B cell (primary cell): ENCODE measurements around the gene RBM45. TPM values are rescaled to one million over a fixed set of nuclear protein-coding genes. Genes with fewer than 3 reads are reported as not detected.
"Not testable (repeated sequence)": the region's sequence is repeated elsewhere in the genome, so short reads cannot be mapped to it uniquely, and the experiment has no call there.

Experiments
- ATAC-seq: fragments of 200-7000 bp; cut with Tn5 transposase; one replicate; pipeline ENCODE4 v1.10.0; 2021; ENCODE audit warnings: low read depth, mild to moderate bottlenecking, moderate number of reproducible peaks, moderate library complexity
- CTCF ChIA-PET: fragments of 350-600 bp; sonication (Branson Sonifier 250); formaldehyde crosslinking; loops from one replicate; lab custom pipeline; 2021; ENCODE audit warnings: antibody characterized with exemption, inconsistent platforms; lab: Charles Lee
- POLR2A ChIA-PET: fragments of 350-600 bp; sonication (Branson Sonifier 250); formaldehyde crosslinking; loops from one replicate; lab custom pipeline; 2021; ENCODE audit warnings: antibody characterized with exemption; lab: Charles Lee
- DNase-seq: peaks from one replicate; pipeline ENCODE4 v3.0.0; 2013
- H2AFZ ChIP-seq: 2 replicates; pipeline ENCODE4 v1.6.1; 2012; ENCODE audit warnings: mild to moderate bottlenecking, low read depth, low read length; ENCODE audit not compliant: insufficient read depth, poor library complexity, severe bottlenecking
- H3K27ac ChIP-seq, 2 donors: 1 replicate in 1 of 2; 2 replicates in 1 of 2; pipeline ENCODE4 v1.5.1; 2012 to 2013; ENCODE audit warnings: low read length in 2 of 2, mild to moderate bottlenecking in 2 of 2, moderate library complexity in 1 of 2
- H3K27me3 ChIP-seq, 4 experiments: fragments of 200-600 bp in 1 of 4; sonication (generic) in 1 of 4; replicated peaks in 1 of 4; 1 replicate in 2 of 4; 2 replicates in 2 of 4; pipeline versions ENCODE4 v1.6.1 to v1.7.0; 2013 to 2016; ENCODE audit warnings: low read length in 3 of 4, mild to moderate bottlenecking in 2 of 4, mixed read lengths in 1 of 4, moderate library complexity in 1 of 4; ENCODE audit not compliant: insufficient read depth in 4 of 4, control insufficient read depth in 3 of 4; ENCODE audit errors: control extremely low read depth in 1 of 4
- H3K36me3 ChIP-seq, 2 experiments: replicated peaks in 1 of 2; 1 replicate in 1 of 2; 2 replicates in 1 of 2; pipeline versions ENCODE4 v1.6.1 to v1.7.1; 2013; ENCODE audit warnings: low read length in 1 of 2; ENCODE audit not compliant: insufficient read depth in 2 of 2, control insufficient read depth in 1 of 2; ENCODE audit errors: control extremely low read depth in 1 of 2, extremely low read depth in 1 of 2
- H3K4me1 ChIP-seq, 2 donors: fragments of 200-600 bp in 1 of 2; sonication (generic) in 1 of 2; 1 replicate in 1 of 2; 2 replicates in 1 of 2; pipeline versions ENCODE4 v1.5.1 to v1.6.1; 2013 to 2017; ENCODE audit warnings: low read length in 2 of 2; ENCODE audit not compliant: control insufficient read depth in 2 of 2, insufficient read depth in 2 of 2
- H3K4me2 ChIP-seq: replicated peaks from 2 replicates; pipeline ENCODE3; 2012; ENCODE audit warnings: mild to moderate bottlenecking, low read depth, low read length; ENCODE audit not compliant: poor library complexity, severe bottlenecking
- H3K4me3 ChIP-seq, 5 experiments: fragments of 200-600 bp in 1 of 5; sonication (generic) in 1 of 5; 1 replicate in 3 of 5; 2 replicates in 2 of 5; pipeline versions ENCODE4 v1.5.1 to v1.7.0; 2011 to 2016; ENCODE audit warnings: low read length in 4 of 5, mild to moderate bottlenecking in 4 of 5, low read depth in 2 of 5, control low read depth in 1 of 5, moderate library complexity in 1 of 5; ENCODE audit not compliant: insufficient read depth in 1 of 5; ENCODE audit errors: control extremely low read depth in 1 of 5, extremely low read depth in 1 of 5
- H3K79me2 ChIP-seq: fragments of 200-600 bp; sonication (generic); one replicate; pipeline ENCODE4 v1.6.0; 2016; ENCODE audit warnings: low read length; ENCODE audit not compliant: control insufficient read depth, insufficient read depth
- H3K9ac ChIP-seq: fragments of 200-600 bp; sonication (generic); 2 replicates; pipeline ENCODE4 v1.6.1; 2017; ENCODE audit warnings: mild to moderate bottlenecking, low read length, moderate library complexity
- H3K9me3 ChIP-seq, 3 donors: one replicate each; pipeline versions ENCODE4 v1.6.1 to v1.7.1; 2013; ENCODE audit warnings: low read length in 2 of 3; ENCODE audit not compliant: control insufficient read depth in 2 of 3, insufficient read depth in 1 of 3; ENCODE audit errors: control extremely low read depth in 1 of 3
- H4K20me1 ChIP-seq: 2 replicates; pipeline ENCODE4 v1.6.0; 2012; ENCODE audit warnings: mild to moderate bottlenecking, low read length; ENCODE audit not compliant: insufficient read depth, control insufficient read depth, poor library complexity, severe bottlenecking
- H3K27ac Mint-ChIP-seq: one replicate; pipeline ENCODE4 v1.8.0; 2021; ENCODE audit warnings: mixed read lengths
- H3K27me3 Mint-ChIP-seq: one replicate; pipeline ENCODE4 v1.8.0; 2021; ENCODE audit warnings: mixed read lengths
- H3K4me1 Mint-ChIP-seq: one replicate; pipeline ENCODE4 v1.8.0; 2021; ENCODE audit warnings: mixed read lengths
- H3K4me3 Mint-ChIP-seq: one replicate; pipeline ENCODE4 v1.8.0; 2021; ENCODE audit warnings: mixed read lengths
- H3K9me3 Mint-ChIP-seq: one replicate; pipeline ENCODE4 v1.8.0; 2022; ENCODE audit warnings: mixed read lengths; ENCODE audit not compliant: insufficient read depth
- CTCF ChIP-seq: fragments of 200-600 bp; IDR thresholded peaks from one replicate; pipeline ENCODE4 v1.8.0; 2022; ENCODE audit warnings: antibody characterized with exemption, mild to moderate bottlenecking
- EZH2 ChIP-seq: IDR thresholded peaks from 2 replicates; pipeline ENCODE4 v1.6.1; 2012; ENCODE audit warnings: borderline replicate concordance, low read depth, mild to moderate bottlenecking, moderate library complexity, low read length; ENCODE audit not compliant: insufficient read depth, poor library complexity, severe bottlenecking
- WGBS: methylation state at CpG from one replicate; pipeline ENCODE4 v1.1.5; 2013; ENCODE audit warnings: missing lambda C conversion rate; ENCODE audit not compliant: insufficient coverage; 5-methylcytosine and 5-hydroxymethylcytosine counted together
- intact Hi-C: fragments of 100-400 bp; cut with micrococcal nuclease; formaldehyde crosslinking; loops from one replicate; pipeline ENCODE4 v1.10.0; 2022
- polyA plus RNA-seq: library from polyadenylated mRNA; depleted of rRNA; stranded (reverse); fragments of >200 nt; gene quantifications from 2 replicates; pipeline ENCODE4 v1.2.3, GENCODE V29; 2012
- total RNA-seq, 2 donors: library from RNA; stranded (reverse); fragments of 120-200 nt in 1 of 2; gene quantifications; 1 replicate in 1 of 2; 2 replicates in 1 of 2; pipeline versions ENCODE4 v1.2.3 to v1.2.4, GENCODE V29; 2013 to 2022

RBM45 gene
- total and polyA plus RNA-seq, 2 donors (not counting 1 experiment from before 2014, with no cell fraction given): 4.6 to 24.0 TPM

DNA sequence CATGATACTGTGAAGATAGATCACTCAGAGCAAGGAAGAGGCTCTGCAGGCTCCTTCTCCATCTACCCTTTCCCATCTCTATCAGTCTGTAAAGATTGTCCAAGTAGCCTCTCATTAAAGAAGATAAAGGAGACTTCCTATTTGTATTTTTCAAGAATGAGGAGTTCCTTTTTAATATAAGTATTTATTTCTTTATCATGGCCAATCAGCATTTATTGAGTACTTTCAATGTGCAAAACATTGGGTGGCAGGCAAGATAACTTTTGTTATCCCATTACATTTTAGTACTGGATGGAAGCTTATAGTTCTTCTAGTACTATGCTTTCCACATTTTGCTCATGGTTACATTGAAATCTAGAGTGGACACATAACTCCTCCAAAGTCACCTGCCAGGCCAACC is 36.1 kb upstream of the RBM45 start:
- TF ChIP-seq CTCF: no peak
- TF ChIP-seq EZH2: no peak
- Histone ChIP-seq H3K27ac (no peak overlapping the region), H3K4me1 (peaks cover 4 to 6% of the 10 kb centered on the region in 2 donors), H3K9ac (no peak overlapping the region), H3K79me2 (no peaks in the 10 kb centered on the region), H3K36me3 (no peaks in the 10 kb centered on the region), H2AFZ (no peak overlapping the region), H3K4me2 (no peak overlapping the region), H4K20me1 (no peaks in the 10 kb centered on the region), H3K4me3 (no peak overlapping the region), H3K27me3 (peaks cover 0 to 22% (median 7%) of the 10 kb centered on the region in 4 experiments), H3K9me3 (peaks cover 0 to 7% (median 0%) of the 10 kb centered on the region in 3 donors)
- intact Hi-C loops: no loop called here
- Mint-ChIP-seq H3K9me3 (peaks cover 5% of the 10 kb centered on the region), H3K4me3 (no peak overlapping the region), H3K27ac (no peak overlapping the region), H3K27me3 (peaks cover 43% of the 10 kb centered on the region), H3K4me1 (peaks cover 5% of the 10 kb centered on the region)
- ATAC-seq (no peak), DNase-seq (no peak)
- ChIA-PET CTCF (no interaction called here), POLR2A (no interaction called here)

- DNase-seq, ATAC-seq, intact Hi-C loops, H3K9ac ChIP-seq, H3K36me3 ChIP-seq, H3K27me3 ChIP-seq, H3K27ac Mint-ChIP-seq, CTCF ChIA-PET, H3K79me2 ChIP-seq, H3K4me1 ChIP-seq, H2AFZ ChIP-seq, H3K4me1 Mint-ChIP-seq, H3K9me3 ChIP-seq, H4K20me1 ChIP-seq, H3K27ac ChIP-seq, H3K4me3 ChIP-seq, H3K4me2 ChIP-seq, H3K4me3 Mint-ChIP-seq, POLR2A ChIA-PET, H3K9me3 Mint-ChIP-seq: not testable (repeated sequence)
- no CpG with 5 or more reads among the region's 3 CpGs for WGBS
- peaks cover 17% of the 10 kb centered on the region for H3K27me3 Mint-ChIP-seq
These were observed 33.0 kb upstream of the RBM45 start for GRCh38 chr2:178079279-178079678.
